Measurements from ENCODE around the gene TRIM33. TPM values are rescaled to one million over a fixed set of nuclear protein-coding genes. Genes with fewer than 3 reads are reported as not detected.

Gene TRIM33
- total and polyA plus RNA-seq, 2 of the 13 experiments (the other 11 are each of a cell fraction or from before 2014, with no cell fraction given): 35.5 to 42.2 TPM

GRCh38 chr1:114456586-114456985, 54.4 kb downstream of the TRIM33 start:
- in situ Hi-C loops (cut with HindIII; ENCODE audit: extremely low pct_ligation_motif_present, low pct_unique_long_range_greater_than_20kb): loop anchor here (5.0 kb wide), 1 partner anchor 36 kb away; no protein-coding TSS in a partner anchor

GRCh38 chr1:114455102-114455785, 55.8 kb downstream of the TRIM33 start:
- ChIA-PET CTCF (ENCODE audit: low intra/inter-chr PET ratio, low total read pairs) (no interaction called here), POLR2A (interaction anchor here (2.6 kb wide), 1 partner anchor 12 kb away, joined by 21 read pairs; no protein-coding TSS in a partner anchor)
- ATAC-seq: no peak
- Histone ChIP-seq H3K4me2 (ENCODE audit: low read depth, low read length) (no peak overlapping the region), H3K9me3 (ENCODE audit: low read length) (no peaks in the 10 kb centered on the region), H4K20me1 (ENCODE audit: insufficient read depth, low read length) (no peaks in the 10 kb centered on the region), H3K36me3 (replicated peaks in 1 of 2; ENCODE audit: control insufficient read depth in 1 of 2, insufficient read depth in 2 of 2, low read length in 2 of 2) (peaks cover 17 to 40% of the 10 kb centered on the region in 2 experiments), H3K27ac (ENCODE audit: extremely low read length, insufficient read depth, low read length) (no peak overlapping the region), H3K4me1 (ENCODE audit: insufficient read depth, low read length) (peaks cover 78% of the 10 kb centered on the region), H3K79me2 (ENCODE audit: insufficient read depth, low read length) (peaks cover 23% of the 10 kb centered on the region), H2AFZ (ENCODE audit: low read length) (no peak overlapping the region), H3K4me3 (replicated peaks in 1 of 3; ENCODE audit: insufficient read depth in 1 of 3, low read depth in 2 of 3, low read length in 3 of 3) (no peak overlapping the region), H3K27me3 (ENCODE audit: control insufficient read depth in 1 of 2, insufficient read depth in 2 of 2, low read length in 2 of 2) (no peaks in the 10 kb centered on the region), H3K9ac (ENCODE audit: insufficient read depth, low read depth, low read length) (no peak overlapping the region)
- BruUV-seq (replicated peaks): no TSS peak
- no peak for DNase-seq (ENCODE audit: low spot score)
- no peak for FAIRE-seq
- in situ Hi-C loops (cut with HindIII; ENCODE audit: extremely low pct_ligation_motif_present, low pct_unique_long_range_greater_than_20kb): loop anchor here (5.0 kb wide), 1 partner anchor 37 kb away; no protein-coding TSS in a partner anchor
- intact Hi-C loops (cut with micrococcal nuclease; ENCODE audit: unreplicated experiment): no loop called here
- TF ChIP-seq RXRB (CRISPR knock-in tag; IDR thresholded peaks at IDR 0.05; ENCODE audit: borderline replicate concordance) (no peak), ZNF691 (CRISPR knock-in tag; IDR thresholded peaks at IDR 0.05; ENCODE audit: borderline replicate concordance, low read depth) (no peak), YEATS2 (CRISPR knock-in tag; IDR thresholded peaks at IDR 0.05; ENCODE audit: borderline replicate concordance) (no peak), POGK (CRISPR knock-in tag; conservative IDR thresholded peaks at IDR 0.05) (no peak), MIXL1 (CRISPR knock-in tag; IDR thresholded peaks at IDR 0.05) (no peak), HDAC6 (IDR thresholded peaks at IDR 0.05; ENCODE audit: low read depth, low read length) (no peak), FOSL2 (CRISPR knock-in tag; IDR thresholded peaks at IDR 0.05) (peak; percentile 62), ZBTB20 (CRISPR knock-in tag; IDR thresholded peaks at IDR 0.05; ENCODE audit: borderline replicate concordance, low read depth) (peak; percentile 66; the same call in 1 of the 2 replicates), ZXDC (CRISPR knock-in tag; IDR thresholded peaks at IDR 0.05) (no peak), DNMT3B (CRISPR knock-in tag; conservative IDR thresholded peaks at IDR 0.05) (no peak)

More at GRCh38 chr1:114456586-114456985, 54.4 kb downstream of the TRIM33 start:
- BruUV-seq (replicated peaks): no TSS peak
- H3K27me3 ChIP-seq (ENCODE audit: control insufficient read depth in 1 of 2, insufficient read depth in 2 of 2, low read length in 2 of 2): no peaks in the 10 kb centered on the region
- FAIRE-seq (no peak), DNase-seq (ENCODE audit: low spot score) (no peak), ATAC-seq (no peak)
- H3K4me3 ChIP-seq (replicated peaks in 1 of 3; ENCODE audit: insufficient read depth in 1 of 3, low read depth in 2 of 3, low read length in 3 of 3): no peak overlapping the region
- H3K9me3 ChIP-seq (ENCODE audit: low read length): no peaks in the 10 kb centered on the region
- H3K79me2 ChIP-seq (ENCODE audit: insufficient read depth, low read length): peaks cover 21% of the 10 kb centered on the region
- ChIA-PET CTCF (ENCODE audit: low intra/inter-chr PET ratio, low total read pairs) (no interaction called here), POLR2A (interaction anchor here (1.7 to 2.5 kb wide), 2 partner anchors 10 to 12 kb away, joined by 3 to 12 read pairs; no protein-coding TSS in a partner anchor)
- H3K27ac ChIP-seq (ENCODE audit: extremely low read length, insufficient read depth, low read length): peak overlapping the region; percentile 92
- WGBS (ENCODE audit: low lambda C conversion rate): 97% methylated on average over 3 of the region's 3 CpGs
- peaks cover 16 to 35% of the 10 kb centered on the region in 2 experiments for H3K36me3 ChIP-seq (replicated peaks in 1 of 2; ENCODE audit: control insufficient read depth in 1 of 2, insufficient read depth in 2 of 2, low read length in 2 of 2)
- H3K4me2 ChIP-seq (ENCODE audit: low read depth, low read length): no peak overlapping the region
- H3K4me1 ChIP-seq (ENCODE audit: insufficient read depth, low read length): peaks cover 78% of the 10 kb centered on the region
- TF ChIP-seq ATF7 (IDR thresholded peaks at IDR 0.05) (peak; percentile 87), ATF7 (CRISPR knock-in tag; IDR thresholded peaks at IDR 0.05) (no peak), JDP2 (CRISPR knock-in tag; IDR thresholded peaks at IDR 0.05; ENCODE audit: borderline replicate concordance) (no peak), CREB1 (IDR thresholded peaks at IDR 0.05) (peak; percentile 60), CREB1 (CRISPR knock-in tag; IDR thresholded peaks at IDR 0.05) (no peak)
- no peak overlapping the region for H2AFZ ChIP-seq (ENCODE audit: low read length)
- no peak overlapping the region for H3K9ac ChIP-seq (ENCODE audit: insufficient read depth, low read depth, low read length)
- intact Hi-C loops (cut with micrococcal nuclease; ENCODE audit: unreplicated experiment): no loop called here
- no peaks in the 10 kb centered on the region for H4K20me1 ChIP-seq (ENCODE audit: insufficient read depth, low read length)
